IMR-90 (cell line): Measurements from ENCODE around the gene KPTN.

Experiments
- CEBPB ChIP-seq: IDR thresholded peaks from 2 replicates; pipeline ENCODE4 v1.6.1; 2012; ENCODE audit warnings: low read depth, low read length, improper control_type of control experiment
- CHD1 ChIP-seq: IDR thresholded peaks from 2 replicates; pipeline ENCODE4 v1.6.1; 2012; ENCODE audit warnings: low read depth, low read length, improper control_type of control experiment
- CTCF ChIP-seq: conservative IDR thresholded peaks from 2 replicates; pipeline ENCODE4 v1.5.1; 2012; ENCODE audit warnings: mild to moderate bottlenecking, low read depth, low read length, improper control_type of control experiment
- ELK1 ChIP-seq: fragments of 150-350 bp; IDR thresholded peaks from 2 replicates; pipeline ENCODE4 v1.6.1; 2016; ENCODE audit warnings: low read depth, mild to moderate bottlenecking, low read length, moderate library complexity, borderline replicate concordance
- FOS ChIP-seq: fragments of 150-350 bp; IDR thresholded peaks from 2 replicates; pipeline ENCODE4 v1.6.1; 2016; ENCODE audit warnings: low read depth, low read length
- MXI1 ChIP-seq: IDR thresholded peaks from 2 replicates; pipeline ENCODE4 v1.6.1; 2012; ENCODE audit warnings: low read depth, mild to moderate bottlenecking, low read length, moderate library complexity, borderline replicate concordance
- POLR2A ChIP-seq: IDR thresholded peaks from 2 replicates; pipeline ENCODE4 v1.6.1; 2012; ENCODE audit warnings: mild to moderate bottlenecking, low read depth, low read length
- RAD21 ChIP-seq: IDR thresholded peaks from 2 replicates; pipeline ENCODE4 v1.6.1; 2012; ENCODE audit warnings: low read length, improper control_type of control experiment
- RCOR1 ChIP-seq: IDR thresholded peaks from 2 replicates; pipeline ENCODE4 v1.6.1; 2012; ENCODE audit warnings: mild to moderate bottlenecking, low read length, improper control_type of control experiment; ENCODE audit not compliant: insufficient replicate concordance
- RFX5 ChIP-seq: IDR thresholded peaks from 2 replicates; pipeline ENCODE4 v1.8.0; 2012; ENCODE audit warnings: low read depth, mild to moderate bottlenecking, low read length, moderate library complexity
- SMC3 ChIP-seq: fragments of 150-350 bp; IDR thresholded peaks from 2 replicates; pipeline ENCODE4 v1.6.1; 2016; ENCODE audit warnings: low read depth, mild to moderate bottlenecking, antibody characterized with exemption, low read length, moderate library complexity
- USF2 ChIP-seq: fragments of 150-350 bp; IDR thresholded peaks from 2 replicates; pipeline ENCODE4 v1.6.1; 2017; ENCODE audit warnings: mild to moderate bottlenecking, antibody characterized with exemption, low read length, low read depth

GRCh38 chr19:47505506-47505905 is 21.5 kb upstream of the KPTN start:
- TF ChIP-seq CTCF (no peak), CEBPB (no peak), CHD1 (no peak), POLR2A (no peak), RCOR1 (no peak), FOS (no peak), MXI1 (no peak), RAD21 (no peak), ELK1 (no peak), RFX5 (no peak), SMC3 (no peak), USF2 (no peak)
